ENCODE data around the gene GFPT2.
A peak's percentile ranks its signal among the peaks of the same experiment; 100 is the strongest.

The GFPT2 gene

DNA sequence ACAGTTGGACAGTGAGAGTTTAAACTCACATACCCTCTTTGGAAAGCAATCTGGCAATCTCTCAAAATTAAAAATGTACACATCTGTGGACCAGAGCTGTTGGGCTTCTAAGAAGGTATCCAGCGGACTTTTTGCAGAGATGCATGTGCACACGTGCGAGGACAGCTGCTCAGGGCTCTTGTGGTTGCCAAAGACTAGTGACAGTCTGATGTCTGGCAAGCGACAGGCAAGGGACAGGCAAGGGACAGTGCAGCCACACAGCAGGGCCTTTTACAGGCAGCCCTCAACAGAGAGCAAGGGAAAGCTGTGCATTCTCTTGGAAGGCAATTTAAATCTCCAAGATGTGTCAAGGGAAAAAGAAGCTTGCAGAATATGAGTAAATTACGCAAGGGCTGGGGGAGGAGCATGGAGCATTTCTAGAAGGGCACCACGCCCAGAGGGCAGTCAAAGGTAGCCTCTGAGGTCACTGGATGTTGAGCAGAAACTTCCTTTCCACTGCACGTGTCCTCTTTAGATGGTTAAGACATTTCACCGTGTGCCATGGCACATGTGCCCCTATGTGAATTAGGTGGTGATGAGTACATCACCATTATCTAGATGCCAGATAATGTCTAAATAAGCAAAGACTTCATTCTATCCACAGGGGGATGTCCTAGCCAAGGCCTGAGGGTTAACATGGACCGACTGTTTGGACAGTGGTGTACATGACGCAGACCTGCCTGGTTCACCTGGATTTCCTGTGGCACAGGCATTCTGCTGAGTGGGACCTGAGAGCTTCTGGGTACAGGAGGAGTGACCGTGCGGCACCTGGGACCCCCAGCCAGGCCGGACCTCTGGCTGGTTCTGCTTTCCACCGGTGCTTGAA, 9.1 kb downstream of the GFPT2 start:
- peak; percentile 55 for DNase-seq (ENCODE audit: low spot score)
- TF ChIP-seq, protein P1, sequence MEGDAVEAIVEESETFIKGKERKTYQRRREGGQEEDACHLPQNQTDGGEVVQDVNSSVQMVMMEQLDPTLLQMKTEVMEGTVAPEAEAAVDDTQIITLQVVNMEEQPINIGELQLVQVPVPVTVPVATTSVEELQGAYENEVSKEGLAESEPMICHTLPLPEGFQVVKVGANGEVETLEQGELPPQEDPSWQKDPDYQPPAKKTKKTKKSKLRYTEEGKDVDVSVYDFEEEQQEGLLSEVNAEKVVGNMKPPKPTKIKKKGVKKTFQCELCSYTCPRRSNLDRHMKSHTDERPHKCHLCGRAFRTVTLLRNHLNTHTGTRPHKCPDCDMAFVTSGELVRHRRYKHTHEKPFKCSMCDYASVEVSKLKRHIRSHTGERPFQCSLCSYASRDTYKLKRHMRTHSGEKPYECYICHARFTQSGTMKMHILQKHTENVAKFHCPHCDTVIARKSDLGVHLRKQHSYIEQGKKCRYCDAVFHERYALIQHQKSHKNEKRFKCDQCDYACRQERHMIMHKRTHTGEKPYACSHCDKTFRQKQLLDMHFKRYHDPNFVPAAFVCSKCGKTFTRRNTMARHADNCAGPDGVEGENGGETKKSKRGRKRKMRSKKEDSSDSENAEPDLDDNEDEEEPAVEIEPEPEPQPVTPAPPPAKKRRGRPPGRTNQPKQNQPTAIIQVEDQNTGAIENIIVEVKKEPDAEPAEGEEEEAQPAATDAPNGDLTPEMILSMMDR (conservative IDR thresholded peaks at IDR 0.05; ENCODE audit: low read depth): no peak
- ChIA-PET POLR2A (ENCODE audit: low non-redundant PET) (interaction anchor here (1.0 kb wide), 1 partner anchor 10 kb away, joined by 5 read pairs; no protein-coding TSS in a partner anchor), CTCF (interaction anchor here (0.6 to 2.9 kb wide), 5 partner anchors 9 to 227 kb away, joined by 4 to 12 read pairs (median 4); no protein-coding TSS in a partner anchor)
- no peak overlapping the region for H3K27ac ChIP-seq

DNA sequence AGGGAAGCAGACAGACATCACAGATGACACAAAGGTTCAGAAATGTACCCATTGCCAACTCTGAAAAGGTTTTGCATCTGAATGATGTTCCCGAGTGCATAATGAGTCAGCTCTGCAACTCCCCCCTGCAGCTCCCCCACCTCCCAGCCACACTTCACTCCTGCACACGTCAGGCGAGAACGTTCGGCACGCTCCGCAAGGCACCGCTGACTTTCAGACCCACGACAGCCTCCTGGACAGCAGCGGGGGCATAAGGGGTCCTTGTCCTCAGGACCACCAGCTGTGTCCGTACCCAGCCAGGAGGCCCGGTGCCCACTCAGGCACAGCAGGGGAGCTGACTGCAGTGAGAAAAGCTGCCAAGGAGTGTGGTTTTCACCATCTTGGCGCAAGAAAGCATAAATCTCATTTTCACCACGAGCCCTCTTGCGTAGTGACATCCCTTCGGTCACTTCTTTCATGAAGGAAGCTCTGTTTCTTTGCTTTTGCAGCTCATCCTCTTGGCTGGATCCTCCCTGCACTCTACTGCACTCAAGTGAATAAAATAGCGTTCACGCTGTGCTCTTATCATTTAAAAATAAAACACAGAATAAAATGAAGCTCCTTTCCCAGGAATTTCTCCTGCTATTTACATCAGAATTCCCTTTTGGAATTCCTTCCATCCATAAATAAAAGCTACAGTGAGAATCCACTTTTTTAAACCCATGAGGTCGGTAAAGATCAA, 9.9 kb downstream of the GFPT2 start:
- no peak for DNase-seq (ENCODE audit: low spot score)
- POLR2A ChIA-PET (ENCODE audit: low non-redundant PET): interaction anchor here (1.0 kb wide), 1 partner anchor 9 kb away, joined by 5 read pairs; no protein-coding TSS in a partner anchor
- H3K27ac ChIP-seq: no peak overlapping the region
- TF ChIP-seq, protein P1 (conservative IDR thresholded peaks at IDR 0.05; ENCODE audit: low read depth): no peak
- CTCF ChIA-PET: interaction anchor here (0.5 to 2.9 kb wide), 6 partner anchors 8 to 227 kb away, joined by 3 to 12 read pairs (median 4); no protein-coding TSS in a partner anchor

DNA sequence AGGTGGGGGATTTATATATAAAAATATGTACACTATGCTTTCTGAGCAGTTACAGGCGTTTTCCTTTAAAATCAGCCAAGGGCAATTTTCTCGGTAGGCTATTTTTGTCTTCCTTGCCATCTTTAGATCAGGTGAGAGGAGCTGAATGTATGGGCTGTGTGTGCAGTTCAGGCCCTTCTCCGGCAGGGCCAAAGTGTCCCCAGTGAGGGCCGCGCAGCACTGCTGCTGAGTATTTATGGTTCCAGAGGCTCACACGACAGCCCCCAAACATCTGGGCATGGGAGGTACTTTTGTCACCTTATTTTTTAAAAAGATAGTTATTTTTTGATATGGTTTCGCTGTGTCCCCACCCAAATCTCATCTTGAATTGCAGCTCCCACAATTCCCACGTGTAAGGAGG, 11.5 kb downstream of the GFPT2 start:
- TF ChIP-seq, protein P1 (conservative IDR thresholded peaks at IDR 0.05; ENCODE audit: low read depth): no peak

DNA sequence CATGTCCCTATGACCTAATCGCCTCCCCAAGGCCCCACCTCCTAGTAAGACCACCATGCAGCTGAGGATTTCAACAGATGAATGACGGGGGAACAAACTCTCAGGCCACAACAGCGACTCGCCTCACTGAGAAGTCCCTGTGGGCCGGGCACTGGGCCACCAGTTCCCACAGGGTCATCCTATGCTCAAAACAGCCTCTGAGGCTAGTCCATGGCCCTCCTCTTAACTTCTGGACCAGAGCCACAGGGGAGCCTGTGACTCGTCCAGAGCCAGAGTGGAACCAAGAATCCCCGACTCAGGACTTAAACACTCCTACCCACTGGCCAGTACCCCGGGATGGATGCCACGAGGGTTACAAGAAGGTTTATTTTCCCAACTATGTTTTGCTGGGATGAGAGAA, 12.3 kb downstream of the GFPT2 start:
- POLR2A ChIA-PET (ENCODE audit: low non-redundant PET): no interaction called here
- no peak overlapping the region for H3K27ac ChIP-seq
- CTCF ChIA-PET: interaction anchor here (0.6 kb wide), 1 partner anchor 55 kb away, joined by 6 read pairs; no protein-coding TSS in a partner anchor
- no peak for DNase-seq (ENCODE audit: low spot score)
- TF ChIP-seq, protein P1 (conservative IDR thresholded peaks at IDR 0.05; ENCODE audit: low read depth): no peak

More for the DNA sequence above, 11.5 kb downstream of the GFPT2 start:
- ChIA-PET CTCF (interaction anchor here (0.6 kb wide), 1 partner anchor 28 kb away, joined by 3 read pairs; no protein-coding TSS in a partner anchor), POLR2A (ENCODE audit: low non-redundant PET) (no interaction called here)
- DNase-seq (ENCODE audit: low spot score): no peak
- H3K27ac ChIP-seq: no peak overlapping the region

DNA sequence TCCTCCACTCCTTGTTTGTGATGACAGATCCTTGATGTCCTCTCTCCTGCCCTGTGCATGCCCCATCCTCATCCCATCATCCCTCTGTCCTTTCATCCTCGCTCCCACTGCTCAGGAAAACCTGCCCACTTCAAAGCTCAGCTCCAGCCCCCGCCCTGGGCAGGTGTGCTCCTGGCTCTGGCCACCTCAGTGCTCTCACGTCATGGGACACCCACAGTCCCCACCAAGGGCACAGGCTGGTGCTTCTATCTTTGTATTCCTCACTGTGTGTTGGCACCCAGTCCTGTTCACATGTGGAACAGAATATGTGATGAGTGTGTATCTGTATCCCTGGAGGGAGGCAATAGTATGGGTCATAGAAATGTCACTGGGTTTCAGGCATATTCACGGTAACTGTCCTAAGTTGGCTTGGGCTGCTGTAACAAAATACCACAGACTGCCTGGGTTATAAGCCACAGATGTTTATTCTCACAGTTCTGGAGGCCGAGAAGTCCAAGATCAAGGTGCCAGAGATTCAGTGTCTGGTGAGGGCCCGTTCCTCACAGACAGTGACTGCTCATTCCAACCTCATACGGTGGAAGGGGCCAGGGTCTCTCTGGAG, 13.5 kb downstream of the GFPT2 start:
- TF ChIP-seq, protein P1 (conservative IDR thresholded peaks at IDR 0.05; ENCODE audit: low read depth): no peak
- ChIA-PET CTCF (no interaction called here), POLR2A (ENCODE audit: low non-redundant PET) (no interaction called here)

More for the DNA sequence above, 13.5 kb downstream of the GFPT2 start:
- no peak for DNase-seq (ENCODE audit: low spot score)
- no peak overlapping the region for H3K27ac ChIP-seq

Data from RWPE1 (cell line).